HG03108 (cell line): ENCODE data around the gene PAN2.
A peak's percentile ranks its signal among the peaks of the same experiment; 100 is the strongest.
"Not testable (repeated sequence)": the region's sequence is repeated elsewhere in the genome, so short reads cannot be mapped to it uniquely, and the experiment has no call there.

Source experiments
- ATAC-seq: cut with Tn5 transposase; IDR thresholded peaks from one replicate; pipeline ENCODE4 v1.9.1; 2021; ENCODE audit warnings: moderate library complexity; ENCODE audit not compliant: unreplicated experiment

PAN2 gene

GRCh38 chr12:56308714-56309113 lies 25.1 kb downstream of the PAN2 start:
- no peak for ATAC-seq

GRCh38 chr12:56307221-56307965 lies 26.4 kb downstream of the PAN2 start:
- no peak for ATAC-seq

GRCh38 chr12:56304872-56305590 lies 28.8 kb downstream of the PAN2 start:
- ATAC-seq, result no peak

DNA sequence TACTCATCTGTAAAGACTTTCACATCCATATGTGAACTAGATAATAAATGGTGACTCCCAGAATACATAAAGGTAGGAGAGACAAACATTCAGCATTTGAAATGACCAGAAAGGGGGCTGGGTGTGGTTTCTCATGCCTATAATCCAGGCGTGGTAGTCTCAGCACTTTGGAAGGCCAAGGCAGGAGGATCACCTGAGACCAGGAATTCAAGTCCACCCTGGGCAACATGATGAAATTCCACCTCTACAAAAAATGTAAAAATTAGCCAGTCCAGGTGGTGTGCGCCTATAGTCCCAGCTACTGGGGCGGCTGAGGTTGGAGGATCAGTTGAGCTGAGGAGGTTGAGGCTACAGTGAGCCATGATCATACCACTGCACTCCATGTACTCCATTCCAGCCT lies 29.5 kb downstream of the PAN2 start:
- no peak for ATAC-seq

DNA sequence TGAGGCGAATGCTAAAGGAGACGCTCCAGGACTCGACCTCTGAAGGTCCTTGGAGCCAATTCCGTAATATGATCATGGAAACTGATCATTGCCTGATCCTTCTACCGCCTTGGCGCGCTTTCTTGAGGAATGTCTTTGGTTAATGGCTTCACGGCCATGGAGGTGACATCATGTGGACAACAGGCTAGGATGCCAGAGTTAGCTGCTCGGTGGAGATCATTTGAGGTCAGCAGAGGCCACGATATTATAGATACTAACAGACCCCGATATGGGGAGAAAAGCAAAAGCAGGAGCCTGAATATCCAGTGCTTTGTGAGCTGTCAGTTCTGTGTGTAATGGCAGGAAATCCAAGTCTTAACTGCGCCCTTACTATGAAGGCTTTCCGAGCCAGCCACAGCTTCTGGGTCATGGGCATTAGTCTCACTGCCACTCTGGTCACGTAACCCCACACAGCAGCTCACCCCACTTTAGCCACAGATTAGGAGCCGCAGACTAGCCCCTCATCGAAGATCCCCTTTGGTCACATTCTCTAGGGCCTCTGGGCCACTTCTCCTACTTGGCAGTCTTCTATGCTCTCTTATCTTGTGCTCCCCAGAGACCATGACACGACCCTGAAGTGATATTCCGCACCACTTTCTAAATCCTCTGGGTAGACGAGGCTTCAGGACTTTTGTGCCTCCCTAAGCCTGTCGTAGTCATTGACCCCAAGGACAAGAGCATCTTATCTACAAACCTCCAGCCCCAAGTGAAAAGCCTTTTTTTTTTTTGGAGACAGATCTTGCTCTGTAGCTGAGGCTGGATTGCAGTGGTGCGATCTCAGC lies 32.9 kb downstream of the PAN2 start:
- no peak for ATAC-seq

DNA sequence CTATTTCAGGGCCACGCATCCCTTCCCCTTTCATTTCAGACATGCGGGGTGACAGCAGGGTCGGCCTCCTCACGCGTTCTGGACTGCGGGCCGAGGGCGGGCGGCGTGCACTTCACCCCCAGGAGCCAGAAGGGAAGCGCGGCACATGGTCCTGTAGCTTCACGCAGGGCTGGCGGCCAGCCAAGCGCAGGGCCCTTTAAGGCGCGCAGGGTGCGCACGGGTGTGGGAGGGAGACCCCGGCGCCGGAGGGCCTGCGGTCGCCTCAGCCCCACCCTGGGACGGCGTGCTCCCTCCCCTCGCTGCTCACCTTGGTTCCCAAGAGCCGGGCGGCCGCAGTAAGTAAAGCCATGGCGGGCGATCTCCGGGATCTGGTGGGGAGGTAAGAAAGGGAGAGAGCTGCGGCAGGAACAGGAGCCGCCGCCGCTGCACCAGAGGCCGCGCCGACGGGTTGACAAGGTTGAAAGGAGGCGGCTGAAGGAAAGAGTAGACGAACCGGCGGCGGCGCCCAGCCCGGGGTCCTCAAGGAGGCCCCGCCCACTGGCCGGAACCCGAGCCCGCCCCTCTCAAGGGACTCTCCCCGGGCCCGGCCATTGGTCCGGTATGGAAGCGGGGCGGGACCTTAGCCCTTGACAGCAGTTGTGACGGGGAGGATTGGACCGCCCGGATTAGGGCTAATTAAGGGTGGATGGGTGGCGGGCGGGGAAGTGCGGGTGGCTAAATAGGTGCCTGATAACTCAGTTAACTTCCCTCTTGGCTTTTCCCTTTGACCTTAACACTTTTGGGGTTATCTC lies 33.8 kb downstream of the PAN2 start, which contains the start of gene CS:
TSS of gene CS (minus strand) at position 478 of the 791 bp plus-strand sequence. CDS start at position 349, 129 bp downstream.
- peak; percentile 91 for ATAC-seq

DNA sequence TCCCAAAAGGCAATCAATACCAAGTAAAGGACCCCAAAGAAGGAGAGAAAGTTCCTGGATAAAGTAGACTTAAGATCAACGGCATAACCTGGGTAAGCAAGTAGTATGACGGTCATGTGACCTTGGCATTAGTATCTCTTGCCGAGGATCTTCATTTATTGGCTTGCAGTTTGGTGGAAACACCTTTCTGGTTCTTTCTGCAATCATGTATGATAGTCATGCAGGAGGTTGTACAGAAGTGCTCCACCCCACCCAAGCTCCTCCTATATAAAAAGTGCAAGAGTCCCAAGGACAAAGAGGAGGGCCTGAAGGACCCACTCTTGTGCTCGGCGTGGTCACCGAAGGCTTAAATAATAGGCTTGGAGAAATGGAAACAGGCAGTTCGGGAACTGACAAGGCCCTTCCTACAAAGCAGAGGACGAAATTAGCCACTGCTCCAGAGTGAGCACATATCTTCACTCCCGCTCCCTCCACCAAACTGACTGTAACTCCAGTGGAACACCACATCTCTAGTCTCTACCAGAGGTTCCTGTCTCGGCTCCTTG lies 34.4 kb downstream of the PAN2 start:
- ATAC-seq, result no peak

DNA sequence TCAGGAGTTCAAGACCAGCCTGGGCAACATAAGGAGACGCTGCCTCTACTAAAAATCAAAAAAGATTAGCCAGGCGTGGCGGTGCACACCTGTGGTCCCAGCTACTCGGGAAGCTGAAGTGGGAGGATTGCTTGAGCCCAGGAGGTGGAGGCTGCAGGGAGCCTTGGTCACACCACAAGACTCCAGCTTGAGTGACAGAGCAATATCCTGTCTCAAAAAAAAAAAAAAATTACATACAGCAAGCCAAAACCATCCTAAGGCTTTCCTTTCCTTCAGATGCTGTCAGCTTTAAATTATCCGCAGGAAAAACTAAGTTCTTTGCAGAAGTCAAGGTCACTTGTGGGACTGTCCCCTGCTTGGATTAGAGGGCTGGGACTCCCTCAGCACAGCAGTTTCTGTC lies 35.0 kb downstream of the PAN2 start:
- no peak for ATAC-seq

DNA sequence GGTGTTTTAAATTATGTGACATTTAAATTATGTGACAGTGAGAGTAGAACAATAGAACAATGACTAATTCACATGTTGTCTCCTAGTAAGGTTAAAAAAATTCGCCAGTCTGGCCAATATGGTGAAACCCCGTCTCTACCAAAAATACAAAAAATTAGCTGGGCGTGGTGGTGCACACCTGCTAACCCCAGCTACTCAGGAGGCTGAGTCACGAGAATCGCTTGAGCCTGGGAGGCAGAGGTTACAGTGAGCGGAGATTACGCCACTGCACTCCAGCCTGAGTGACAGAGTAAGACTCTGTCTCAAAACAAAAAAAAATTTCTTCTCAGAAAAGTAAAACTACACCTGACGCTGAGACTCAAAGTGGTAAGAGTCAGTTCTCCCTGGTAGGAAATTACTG lies 36.4 kb downstream of the PAN2 start:
- ATAC-seq, result no peak

- no peak for ATAC-seq
Measured at GRCh38 chr12:56296295-56296694, 37.5 kb downstream of the PAN2 start.

GRCh38 chr12:56293795-56294194 lies 40.0 kb downstream of the PAN2 start:
- no peak for ATAC-seq

DNA sequence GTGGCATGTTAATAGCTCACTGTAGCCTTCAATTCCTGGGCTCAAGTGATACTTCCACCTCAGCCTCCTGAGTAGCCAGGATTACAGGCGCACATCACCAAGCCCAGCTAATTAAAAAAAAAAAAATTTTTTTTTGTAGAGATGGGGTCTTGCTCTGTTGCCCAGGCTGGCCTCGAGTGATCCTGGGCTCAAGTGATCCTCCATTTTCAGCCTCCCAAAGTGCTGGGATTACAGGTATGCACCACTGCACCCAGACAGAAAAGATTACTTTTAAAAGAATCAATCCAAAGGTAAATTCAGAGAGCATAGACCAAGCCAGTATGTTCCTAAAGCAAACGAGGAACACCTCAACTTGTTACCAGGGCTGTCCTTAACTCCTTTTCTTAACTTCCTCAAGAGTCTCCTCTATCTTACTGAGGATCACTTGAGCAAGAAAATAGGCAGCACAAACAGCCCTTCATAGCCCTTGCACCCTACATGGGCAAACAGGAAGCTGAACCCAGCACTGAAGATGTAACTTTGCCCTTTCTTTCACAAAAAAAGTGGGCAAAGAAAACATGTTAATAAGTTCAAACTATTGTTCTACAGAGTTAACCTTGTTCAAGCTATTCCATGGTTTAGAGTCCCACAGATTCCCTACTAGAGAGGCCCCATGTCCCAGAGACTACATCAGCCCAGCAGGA lies 45.0 kb downstream of the PAN2 start:
- ATAC-seq, result no peak

GRCh38 chr12:56286044-56286830 lies 47.6 kb downstream of the PAN2 start:
- no peak for ATAC-seq

DNA sequence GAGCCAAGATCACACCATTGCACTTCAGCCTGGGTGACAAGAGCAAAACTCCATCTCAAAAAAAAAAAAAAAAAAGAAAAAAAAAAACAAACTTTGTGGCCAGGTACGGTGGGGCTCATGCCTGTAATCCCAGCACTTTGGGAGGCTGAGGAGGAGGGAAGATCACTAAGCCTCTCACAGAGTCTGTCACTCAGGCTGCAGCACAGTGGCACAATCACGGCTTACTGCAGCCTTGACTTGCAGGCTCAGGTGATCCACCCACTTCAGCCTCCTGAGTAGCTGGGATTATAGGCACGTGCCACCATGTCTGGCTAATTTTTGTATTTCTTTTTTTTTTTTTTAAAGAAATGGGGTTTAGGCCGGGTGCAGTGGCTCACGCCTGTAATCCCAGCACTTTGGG lies 49.5 kb downstream of the PAN2 start:
- not testable (repeated sequence) for ATAC-seq

DNA sequence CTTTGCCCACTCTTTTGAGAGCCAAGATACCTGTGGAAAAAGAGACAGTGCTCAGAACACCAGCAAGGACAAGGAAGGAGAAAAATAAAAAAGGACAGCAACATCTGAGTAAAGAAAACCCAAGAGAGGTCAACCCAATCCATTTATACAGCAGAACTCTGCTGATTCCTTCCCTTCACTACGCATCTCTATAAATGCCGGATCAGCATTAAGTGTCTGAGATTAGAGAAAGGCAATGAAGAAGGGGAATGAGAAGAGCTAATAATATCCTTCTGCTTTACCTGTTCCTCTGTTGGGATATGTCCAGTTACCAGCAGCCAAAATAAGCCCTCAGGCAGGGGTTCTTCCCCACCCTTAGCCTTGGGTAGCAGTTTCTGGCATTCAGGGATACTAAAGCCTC lies 51.2 kb downstream of the PAN2 start:
- no peak for ATAC-seq

- ATAC-seq, result no peak
Measured at GRCh38 chr12:56282030-56282429, 51.8 kb downstream of the PAN2 start.

- ATAC-seq, result no peak
Measured at GRCh38 chr12:56280849-56281248, 53.0 kb downstream of the PAN2 start.

DNA sequence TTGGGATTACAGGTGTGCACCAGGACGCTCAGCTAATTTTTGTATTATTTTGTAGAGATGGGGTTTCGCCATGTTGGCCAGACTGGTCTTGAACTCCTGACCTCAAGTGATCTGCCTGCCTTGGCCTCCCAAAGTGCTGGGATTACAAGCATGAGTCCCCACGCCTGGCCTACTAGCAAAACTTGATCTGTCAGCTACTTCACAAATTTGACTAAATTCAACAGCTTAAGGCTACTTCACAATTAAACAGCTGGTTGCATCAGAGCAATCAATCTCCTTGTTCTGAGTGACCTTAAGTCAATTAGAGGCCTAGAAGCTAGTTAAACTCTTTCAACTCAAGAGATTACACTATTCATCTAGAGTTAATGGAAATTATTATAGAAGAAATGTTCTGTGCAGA lies 54.9 kb downstream of the PAN2 start:
- ATAC-seq, result no peak

DNA sequence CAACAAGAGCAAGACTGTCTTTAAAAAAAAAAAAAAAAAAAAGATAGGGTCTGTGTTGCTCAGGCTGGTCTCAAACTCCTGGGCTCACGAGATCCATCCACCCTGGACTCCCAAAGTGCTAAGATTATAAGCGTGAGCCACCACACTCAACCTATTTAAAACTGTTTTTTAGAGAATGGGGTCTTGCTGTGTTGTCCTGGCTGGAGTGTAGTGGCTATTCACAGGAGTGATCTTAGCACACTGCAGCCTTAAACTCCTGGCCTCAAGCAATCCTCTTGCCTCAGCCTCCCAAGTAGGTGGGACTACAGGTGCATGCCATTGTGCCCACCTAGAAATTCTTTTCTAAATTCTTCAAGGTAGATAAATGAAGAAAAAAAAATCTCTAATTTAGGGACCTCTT lies 59.5 kb downstream of the PAN2 start:
- ATAC-seq, result no peak
